ENCODE measurements around the gene COPS3.

Gene COPS3

DNA sequence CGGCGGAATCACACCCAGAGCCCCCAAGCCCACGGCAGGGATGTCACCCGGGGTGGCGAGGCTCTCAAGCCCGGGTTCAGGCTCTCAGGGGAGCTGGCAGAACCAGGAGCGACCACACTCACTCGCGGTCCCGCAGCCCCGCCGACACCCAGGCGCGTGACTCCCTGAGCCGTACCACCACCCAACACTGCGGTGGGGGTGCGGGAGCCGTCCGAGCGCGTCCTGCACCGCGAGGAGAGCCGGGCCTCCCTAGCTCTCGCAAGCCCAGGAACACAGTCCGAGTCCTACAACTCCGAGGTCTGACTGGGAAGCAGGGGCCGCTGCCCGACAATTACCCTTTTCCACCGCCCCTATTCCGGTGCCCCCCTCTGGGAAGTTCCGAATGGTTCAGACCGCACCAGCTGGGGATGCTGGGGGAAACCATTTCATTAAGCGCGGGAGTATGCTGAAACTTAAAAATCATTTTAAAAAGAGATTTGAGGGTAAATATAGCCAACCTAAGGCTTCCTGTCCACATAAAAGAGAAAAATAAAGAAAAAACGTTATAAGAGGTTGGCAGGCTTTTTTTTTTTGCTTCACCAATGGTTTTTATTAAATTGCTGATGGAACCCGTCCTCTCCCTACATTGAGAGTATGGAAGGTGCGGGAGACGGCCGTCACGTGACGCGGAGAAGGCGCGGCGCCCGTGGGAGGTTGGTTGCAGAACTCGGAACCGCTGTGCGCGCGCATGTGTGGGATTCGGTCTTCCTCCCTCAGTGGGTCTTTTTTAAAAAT is 43.8 kb downstream of the COPS3 start, which contains the start of gene FLCN:
Gene FLCN, minus strand, starts transcription at position 143 of the 774 bp plus-strand sequence. CDS start 9,031 bp downstream, outside the sequence.
- peak; percentile 34 for DNase-seq

GRCh38 chr17:17236295-17237025 is 44.6 kb downstream of the COPS3 start:
- DNase-seq: no peak

- DNase-seq: no peak
Measured at GRCh38 chr17:17235212-17236174, 45.6 kb downstream of the COPS3 start.

- no peak for DNase-seq
Measured at GRCh38 chr17:17232303-17232621, 48.8 kb downstream of the COPS3 start.

GRCh38 chr17:17231621-17232302 is 49.3 kb downstream of the COPS3 start:
- DNase-seq: no peak

GRCh38 chr17:17229416-17230384 is 51.3 kb downstream of the COPS3 start:
- DNase-seq: no peak

DNA sequence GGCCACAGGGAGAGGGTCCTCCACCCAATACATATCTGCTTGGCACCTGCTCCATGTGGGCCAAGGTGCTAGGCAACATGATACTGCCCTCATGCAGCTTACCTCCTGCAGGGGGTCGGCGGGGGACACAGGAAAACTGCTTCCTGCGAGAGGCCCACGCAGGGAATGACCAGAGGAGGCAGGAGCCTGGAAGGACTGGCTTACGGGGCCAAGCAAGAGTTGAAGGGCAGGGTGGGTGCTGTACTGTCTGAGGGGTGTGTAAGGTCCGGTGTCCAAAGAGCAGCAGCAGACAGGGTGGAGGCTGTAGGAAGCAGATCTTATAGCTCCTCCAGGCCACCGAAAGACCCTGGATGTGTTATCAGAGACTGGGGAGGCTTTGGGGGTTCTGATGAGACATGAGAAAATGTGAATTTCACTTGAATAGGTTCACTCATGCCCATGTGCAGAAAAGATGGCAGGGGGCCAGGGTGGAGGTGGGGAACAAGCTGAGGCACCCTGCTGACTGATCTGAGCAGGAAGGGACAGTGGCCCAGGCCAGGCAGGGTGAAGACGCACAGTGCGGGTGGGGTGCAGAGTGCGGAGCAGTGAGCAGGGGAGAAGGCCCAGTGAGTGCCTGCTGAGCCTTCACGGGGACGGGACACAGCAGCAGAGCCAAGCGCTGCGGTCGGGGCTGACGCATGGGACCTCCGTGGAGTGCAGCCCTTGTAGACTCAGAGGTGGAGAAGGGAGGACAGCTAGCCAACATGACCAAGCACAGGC is 52.3 kb downstream of the COPS3 start:
- DNase-seq: no peak

DNA sequence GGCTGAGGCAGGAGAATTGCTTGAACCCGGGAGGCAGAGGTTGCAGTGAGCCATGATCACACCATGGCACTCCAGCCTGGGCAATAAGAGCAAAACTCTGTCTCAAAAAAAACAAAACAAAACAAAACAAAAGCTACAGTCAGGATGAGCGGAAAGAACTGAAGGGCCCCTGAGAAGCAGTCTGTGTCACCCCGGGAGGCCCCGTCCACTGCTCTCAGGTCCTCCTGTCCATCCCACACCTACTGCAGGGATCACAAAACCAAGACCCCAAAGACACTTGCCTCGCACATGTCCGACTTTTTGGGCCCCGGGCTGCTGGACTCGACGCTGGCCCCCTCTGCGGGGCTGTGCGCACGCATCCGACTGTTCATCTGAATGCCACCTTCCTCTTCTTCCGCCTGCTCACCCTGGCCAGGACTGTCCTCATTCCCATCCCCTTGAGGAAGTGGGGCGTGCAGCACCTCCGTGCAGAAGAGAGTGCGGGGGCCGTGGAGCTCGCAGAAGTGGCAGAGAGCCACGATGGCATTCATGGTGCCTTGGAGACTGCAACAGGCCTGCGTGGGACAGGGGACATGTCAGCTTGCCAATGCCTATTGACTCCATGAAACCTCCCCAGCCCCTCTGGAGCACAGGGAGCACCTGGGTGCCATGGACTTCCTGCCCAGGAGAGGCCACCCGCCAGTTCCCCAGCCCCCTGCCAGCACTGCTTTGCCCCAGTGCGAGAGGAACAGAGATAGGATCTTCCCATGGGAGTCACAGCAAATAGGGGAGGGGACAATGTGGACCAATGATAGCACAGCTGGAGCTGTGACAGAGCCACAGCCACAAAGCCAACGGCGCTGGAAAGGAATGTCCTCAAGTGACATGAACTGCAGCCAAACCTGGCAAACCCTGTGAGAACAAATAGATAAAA is 53.2 kb downstream of the COPS3 start:
- no peak for DNase-seq

DNA sequence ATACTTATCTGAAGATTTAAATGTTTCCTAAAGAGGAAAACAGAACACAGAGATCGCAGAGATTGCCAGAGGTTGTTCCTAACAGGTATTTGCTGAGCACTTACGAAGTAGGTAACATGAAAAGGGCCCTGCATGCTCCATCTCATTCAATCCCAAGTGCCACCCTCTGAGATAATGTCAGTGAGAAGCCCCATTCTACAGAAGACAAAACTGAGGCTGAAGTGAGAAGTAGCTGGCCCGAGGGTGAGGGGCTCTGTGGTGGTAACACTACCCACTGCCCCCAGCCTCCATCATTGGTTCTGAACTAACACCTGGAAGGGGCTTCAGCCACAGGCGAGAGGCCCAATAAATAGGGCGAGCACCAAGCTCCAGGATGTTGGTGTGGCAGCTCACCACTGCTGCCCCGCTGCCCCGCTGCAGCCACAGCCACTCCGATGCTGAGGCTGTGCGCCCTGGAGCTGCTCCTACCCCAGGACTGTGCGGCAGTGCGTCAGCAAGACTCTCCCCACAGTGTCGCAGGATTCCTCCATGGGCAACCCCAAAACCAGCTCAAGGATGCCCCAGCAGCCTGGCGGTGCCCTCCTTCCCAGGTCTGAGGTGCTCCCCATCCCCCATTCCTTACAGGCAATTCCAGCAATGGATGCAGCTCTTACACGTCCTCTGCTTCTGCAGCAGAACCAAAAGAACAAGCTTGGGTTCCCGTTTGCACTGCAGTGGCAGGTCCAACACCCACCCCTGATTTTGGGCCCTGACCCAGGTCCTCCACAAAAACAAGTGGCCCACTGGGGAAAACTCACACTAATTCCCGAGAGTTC is 54.4 kb downstream of the COPS3 start:
- DNase-seq: no peak

DNA sequence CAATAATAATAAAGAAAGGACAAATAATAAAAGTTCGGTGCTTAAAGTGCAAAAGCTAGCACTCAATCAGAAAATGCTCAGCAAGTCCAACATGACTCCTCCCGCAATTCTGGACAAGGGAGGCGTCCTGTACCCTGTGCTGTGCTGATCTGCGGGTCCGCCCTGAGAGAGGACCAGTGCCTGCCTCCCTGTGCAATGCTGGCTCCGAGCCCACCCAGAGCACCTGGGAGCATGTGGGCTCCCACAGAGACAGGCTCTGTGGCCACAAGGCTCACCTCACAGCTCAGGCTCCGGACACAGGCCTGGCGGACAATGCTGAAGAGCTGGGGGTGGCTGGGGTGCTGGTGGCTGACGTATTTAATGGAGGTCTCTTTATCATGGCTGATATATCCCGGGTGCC is 55.1 kb downstream of the COPS3 start:
- no peak for DNase-seq

- no peak for DNase-seq
Measured at GRCh38 chr17:17224137-17224536, 56.9 kb downstream of the COPS3 start.

GRCh38 chr17:17223736-17224135 is 57.3 kb downstream of the COPS3 start:
- DNase-seq: no peak

DNA sequence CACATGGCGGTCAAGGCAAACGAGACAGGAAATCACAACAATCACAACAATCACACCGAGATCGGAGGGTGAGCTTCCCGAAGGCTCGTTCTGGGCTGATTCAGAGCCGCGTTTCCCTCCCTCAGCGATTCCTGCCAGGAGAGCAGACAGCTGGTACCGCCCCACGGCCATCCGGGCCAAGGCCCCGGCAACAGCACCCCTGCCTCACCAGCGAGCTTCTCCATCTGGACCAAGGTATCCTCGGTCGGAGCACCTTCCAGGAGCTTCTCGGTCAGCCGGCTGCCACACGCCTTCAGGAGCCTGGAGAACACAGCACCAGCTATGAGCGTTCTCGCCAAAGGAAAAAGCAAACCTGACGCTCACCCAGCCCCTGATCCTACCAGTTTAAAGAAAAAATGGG is 59.7 kb downstream of the COPS3 start:
- no peak for DNase-seq

DNA sequence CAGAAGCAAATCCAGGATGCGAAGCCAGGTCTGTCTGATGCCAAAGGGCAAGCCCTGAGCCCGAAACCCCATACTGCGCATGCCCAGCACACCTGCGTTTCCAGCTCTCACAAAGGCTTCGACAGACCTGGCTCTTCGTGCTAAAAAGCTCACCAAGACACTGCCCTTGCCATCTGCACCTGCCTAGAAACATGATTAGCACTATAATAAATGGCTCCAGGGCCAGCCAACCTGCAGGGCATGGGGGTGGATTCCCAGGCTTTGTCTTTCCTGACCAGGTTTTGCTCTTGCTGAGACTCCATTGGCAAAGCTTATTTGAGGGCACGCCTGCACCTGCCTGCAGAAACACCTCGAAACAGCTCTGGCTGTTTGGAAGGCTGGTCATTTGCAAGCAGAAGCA is 60.5 kb downstream of the COPS3 start:
- DNase-seq: no peak

GRCh38 chr17:17217995-17218394 is 63.1 kb downstream of the COPS3 start:
- no peak for DNase-seq

DNA sequence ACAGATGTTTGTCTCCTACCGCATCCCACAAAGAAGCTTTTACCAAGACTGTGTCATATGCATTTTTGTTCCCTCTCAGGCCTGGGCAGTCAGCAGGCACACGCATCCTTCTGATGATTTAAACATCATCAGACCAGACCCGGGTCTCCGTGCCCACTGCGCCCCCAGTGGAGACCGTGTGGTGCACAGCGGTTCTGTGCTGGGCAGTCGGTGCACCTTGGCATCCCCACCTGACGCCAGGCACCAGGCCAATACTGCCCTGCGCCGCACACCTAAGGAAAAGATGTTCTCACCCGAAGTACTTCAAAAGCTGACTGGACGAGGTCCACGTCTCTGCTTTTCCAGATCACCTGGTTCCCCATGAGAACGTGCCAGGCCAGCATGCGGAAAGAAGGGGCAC is 64.3 kb downstream of the COPS3 start:
- DNase-seq: no peak

- DNase-seq: no peak
Measured at GRCh38 chr17:17216236-17216635, 64.8 kb downstream of the COPS3 start.

- no peak for DNase-seq
Measured at GRCh38 chr17:17215575-17215974, 65.5 kb downstream of the COPS3 start.

Measured in KG1 (cell line).